NCI-H2196 treated with DMSO at 0.1 percent for 48 hours (cell line): Measurements from ENCODE around the gene EIF3K.

ENCODE experiments used
- DNase-seq: peaks from one replicate; lab custom pipeline; 2025; ENCODE audit not compliant: unreplicated experiment; lab: John Stamatoyannopoulos, UW

Gene EIF3K

DNA sequence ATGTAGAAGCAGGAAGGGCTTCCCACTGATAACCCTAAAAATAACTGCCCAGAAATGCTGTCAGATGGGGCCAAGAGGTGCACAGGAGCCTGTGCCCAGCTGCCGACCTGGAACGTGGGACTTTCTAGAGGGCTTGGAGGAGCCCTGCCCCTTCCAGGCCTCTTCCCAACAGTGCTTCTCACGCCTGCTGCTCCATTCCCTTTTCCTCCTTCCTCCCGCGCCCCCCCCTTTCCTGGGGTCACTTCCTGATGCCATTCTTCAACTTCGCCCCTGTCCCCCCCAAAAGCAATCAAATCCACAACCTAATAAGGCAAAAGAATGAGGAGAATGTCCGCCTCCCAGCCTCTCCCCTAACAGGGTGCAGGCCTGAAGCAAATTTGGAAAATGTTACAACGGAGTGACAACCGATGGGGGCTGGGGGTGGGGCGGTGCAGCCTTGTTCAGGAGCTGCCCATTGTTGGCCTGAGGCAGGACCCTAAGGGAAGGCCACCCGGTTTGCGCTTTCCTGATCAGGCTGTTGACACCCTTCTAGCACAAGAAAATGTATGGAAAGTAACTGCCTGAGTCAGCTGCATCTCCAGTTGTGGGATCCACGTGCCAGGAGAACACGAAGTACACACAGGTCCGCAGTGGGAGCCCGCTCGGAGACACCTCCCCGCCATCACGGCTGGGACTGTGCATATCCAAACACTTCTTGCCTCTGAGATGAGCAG is 47.1 kb downstream of the EIF3K start:
- no peak for DNase-seq

DNA sequence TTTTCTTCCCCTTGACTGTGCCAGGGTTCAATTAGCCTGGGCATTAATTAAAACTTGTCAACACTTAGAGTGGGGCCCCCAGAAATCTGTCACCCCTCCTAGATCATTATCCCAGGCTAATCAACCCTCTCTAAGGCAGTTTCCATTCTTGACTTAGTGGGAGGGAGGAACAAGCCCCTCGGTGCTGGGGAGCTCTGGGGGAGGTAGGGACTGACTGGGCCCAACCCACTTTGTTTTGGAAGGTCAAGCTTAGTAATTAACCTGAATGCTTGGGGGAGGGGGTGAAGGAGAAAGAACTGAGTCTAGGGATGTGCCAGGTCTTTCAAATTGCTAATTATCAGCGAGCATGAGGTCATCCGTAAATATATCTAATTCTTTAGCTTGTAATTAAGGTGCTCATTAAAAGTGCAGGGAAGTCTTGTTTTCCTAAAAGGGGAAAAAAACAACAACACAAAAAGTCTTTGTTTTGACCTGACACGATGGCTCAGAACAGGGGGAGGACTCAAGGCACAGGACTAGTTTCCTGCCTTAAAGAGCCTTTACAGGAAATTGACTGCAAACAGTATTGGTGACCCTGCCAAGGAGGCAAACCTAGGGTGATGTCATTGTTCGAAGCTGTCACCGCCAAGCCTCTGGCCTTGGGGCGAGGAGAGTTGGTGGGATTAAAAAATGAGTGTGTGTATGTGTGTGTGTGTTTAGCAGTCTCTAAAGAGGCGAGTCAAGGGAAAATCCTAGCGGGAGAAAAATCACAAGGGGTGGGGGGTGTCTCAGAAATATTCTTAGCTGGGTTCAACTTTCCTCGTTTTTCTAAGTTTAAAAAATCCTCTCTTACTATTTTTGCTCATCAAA is 47.9 kb downstream of the EIF3K start:
- no peak for DNase-seq

DNA sequence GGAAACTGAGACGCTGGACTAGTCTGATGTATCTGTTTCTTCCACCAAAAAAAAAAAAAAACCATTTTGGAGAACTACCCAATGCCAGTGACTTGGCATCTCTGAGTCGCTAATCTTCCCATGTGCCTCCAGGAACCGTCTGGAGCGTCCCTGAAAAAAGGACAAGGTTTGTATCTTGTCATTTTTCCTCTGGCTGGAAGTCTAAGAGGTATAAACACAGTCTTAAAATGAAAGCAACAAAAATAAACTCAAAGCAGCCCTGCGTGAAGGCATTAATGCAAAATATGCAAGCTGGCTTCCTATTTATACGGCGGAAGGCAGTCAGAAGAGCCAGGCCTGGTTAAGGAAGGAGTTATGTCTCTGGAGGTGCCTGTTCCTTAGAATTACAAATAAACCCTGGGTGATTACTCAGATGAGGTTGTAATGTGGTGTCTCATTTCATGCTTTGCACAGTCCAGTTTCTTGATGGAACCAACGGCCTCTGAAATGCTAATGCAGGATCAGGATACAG is 48.7 kb downstream of the EIF3K start:
- DNase-seq, result no peak

DNA sequence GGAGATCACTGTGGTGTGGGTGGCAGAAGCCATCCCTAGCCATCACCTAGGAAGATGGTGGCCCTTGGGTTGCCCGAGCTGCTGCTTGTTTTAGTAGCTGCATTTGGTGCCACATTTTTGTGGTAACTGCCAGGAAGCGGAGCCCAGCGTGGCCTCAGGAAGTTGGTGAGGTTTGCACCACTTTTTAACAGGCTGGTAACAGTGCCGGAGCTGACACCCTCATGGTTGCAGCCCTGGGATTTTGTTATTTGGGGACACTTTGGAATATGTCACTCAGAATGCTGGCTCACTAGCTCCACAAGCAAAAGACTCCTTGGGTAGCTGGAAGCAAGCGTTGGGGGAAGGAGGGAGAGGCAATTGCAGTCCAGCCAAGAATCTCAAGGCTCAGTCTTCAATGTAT is 50.6 kb downstream of the EIF3K start:
- no peak for DNase-seq

DNA sequence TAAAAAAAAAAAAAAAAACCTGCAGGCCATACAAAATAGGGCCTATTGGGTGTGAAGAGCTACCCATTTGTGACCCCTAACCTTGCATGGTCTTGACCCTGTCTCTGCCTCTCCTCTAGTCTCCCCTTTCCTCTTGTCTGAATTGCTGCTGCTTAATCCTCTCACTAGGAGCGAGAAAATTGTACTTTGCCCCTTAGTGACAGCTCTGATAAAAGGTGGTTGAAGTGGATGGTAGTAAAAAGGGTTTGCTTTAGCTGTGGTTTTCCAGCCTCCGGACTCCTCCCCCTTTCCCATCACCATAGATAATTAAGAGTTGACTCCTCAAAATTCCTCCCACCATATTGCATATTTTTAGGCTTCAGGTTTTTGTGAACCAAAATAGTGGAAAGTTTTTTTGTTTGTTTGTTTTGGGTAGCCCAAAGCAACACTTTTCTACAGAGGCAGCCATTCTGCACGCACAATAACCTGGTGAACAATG is 52.0 kb downstream of the EIF3K start:
- no peak for DNase-seq

DNA sequence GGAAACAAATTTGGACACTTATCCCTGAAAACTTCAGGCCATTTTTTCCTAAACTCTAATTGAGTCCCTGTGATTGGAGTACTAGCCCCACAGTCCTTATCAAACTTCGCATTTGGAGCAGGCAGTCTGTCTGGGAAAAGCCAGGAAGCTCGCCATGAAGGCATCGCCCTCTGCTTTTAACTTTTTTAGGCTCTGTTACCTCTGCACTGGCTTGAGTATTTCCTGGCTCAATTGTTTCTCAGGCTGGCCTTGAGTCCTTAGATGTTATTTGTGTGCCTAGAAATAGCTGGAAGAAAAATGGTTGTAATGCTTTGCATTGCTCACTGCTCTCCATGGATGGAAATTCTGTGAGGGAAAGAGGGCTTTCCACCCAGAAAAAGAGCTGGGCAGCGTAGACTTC is 52.7 kb downstream of the EIF3K start:
- no peak for DNase-seq

DNA sequence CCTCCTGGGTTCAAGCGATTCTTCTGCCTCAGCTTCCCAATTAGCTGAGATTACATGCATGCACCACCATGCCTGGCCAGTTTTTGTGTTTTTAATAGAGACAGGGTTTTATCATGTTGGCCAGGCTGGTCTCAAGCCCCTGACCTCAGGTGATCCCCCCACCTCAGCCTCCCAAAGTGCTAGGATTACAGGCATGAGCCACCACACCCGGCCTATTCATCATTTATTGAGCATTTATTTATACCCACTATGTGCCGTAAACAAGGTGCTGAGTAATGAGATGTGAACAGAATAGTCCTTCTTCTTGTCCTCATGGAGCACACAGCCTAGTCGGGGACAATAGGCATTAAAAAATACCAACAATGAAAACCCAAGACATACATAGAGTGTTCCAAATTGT is 54.0 kb downstream of the EIF3K start:
- DNase-seq, result no peak

DNA sequence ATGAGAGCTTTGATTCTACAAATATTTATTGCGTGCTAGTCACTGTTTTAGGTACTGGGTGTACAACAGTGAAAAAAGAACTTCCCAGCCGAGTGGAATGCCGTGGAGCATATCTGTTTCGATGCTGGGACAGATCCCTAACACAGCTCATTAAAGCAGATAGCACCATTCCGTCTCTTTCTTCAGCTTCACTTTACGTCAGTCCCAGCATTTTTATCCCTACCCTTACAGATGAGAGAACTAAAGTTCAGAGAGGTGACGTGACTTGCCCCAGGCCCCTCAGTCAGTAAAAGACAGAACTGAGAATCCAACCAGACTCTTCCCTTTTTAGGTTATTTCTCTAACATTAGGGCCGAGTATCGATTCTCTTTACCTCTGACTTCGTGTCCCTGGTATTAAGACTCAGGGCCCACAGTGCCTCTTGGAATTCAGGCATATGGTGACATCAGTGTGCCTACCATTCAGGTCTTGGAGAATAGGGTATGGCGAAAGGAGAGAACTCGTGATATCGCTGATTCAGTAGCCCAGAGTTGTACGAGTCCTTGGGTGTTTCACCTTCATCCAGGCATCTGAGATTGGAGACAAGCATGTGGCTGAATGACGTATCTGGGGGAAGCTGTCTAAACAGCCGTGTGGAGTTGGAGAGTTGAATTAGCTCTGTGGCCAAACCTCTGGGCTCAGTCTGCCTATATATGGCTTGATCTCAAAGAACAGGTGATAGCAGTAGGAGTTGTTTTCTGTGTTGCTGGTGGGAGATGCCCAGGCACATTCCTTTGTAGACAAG is 55.6 kb downstream of the EIF3K start:
- no peak for DNase-seq

DNA sequence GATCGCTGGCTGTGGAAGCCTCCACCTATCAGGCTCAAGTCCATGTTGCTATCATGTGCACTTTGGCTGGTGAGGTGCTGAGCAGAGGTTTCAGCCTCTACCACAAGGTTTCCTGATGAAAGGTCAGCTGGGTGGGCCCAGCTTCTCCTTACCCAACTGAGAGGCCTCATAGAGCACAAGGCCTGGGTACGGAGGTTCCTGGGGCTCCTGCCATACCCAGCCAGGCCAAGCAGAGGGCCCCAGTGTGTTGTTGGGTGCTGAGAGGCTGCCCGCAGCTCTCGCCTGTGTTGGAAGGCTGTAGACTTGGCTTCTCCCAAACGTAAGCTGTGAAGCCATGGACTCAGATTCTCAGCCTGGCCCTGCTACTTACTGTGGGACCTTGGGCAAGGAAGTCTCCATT is 56.6 kb downstream of the EIF3K start:
- DNase-seq, result no peak

DNA sequence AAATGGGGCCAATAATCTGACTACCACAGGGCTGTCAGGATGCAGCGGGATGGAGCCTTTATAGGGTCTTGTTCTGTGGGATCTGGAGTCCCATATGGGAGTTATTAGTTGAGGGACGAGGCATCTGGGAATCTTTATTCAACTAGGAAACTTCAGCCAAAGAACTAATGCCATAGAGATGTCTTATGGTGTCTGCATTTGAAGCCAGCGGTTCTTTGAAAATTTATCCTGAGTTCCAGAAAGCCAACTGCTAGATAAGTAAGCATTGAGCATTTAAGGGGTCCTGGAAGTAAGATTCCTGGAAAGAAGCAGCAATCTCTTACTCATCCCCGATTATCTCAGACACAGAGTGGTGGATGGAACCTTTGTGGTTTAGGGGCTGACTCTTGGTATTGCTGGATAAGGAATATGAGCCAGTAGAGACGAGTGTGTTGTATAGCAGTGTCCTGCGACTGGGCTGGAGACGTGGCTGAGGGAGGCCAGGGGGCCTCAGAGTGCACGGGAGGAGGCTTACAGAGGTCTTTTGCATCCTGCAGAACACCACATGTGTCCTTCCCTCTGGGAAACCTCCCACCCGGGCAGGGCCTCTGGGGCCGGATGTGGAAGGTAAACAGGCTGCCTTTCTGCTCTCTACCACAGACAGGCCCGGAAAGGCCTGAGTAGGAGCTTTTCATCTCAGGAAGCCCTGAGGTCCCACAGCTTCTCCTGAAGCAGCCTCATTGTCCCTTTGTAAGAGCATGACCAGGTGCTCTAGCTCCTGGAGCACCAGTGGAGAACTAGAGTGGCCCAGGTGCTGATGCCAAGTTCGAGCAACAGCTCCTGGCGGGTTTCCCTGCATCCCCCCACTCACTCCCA is 57.3 kb downstream of the EIF3K start:
- no peak for DNase-seq

DNA sequence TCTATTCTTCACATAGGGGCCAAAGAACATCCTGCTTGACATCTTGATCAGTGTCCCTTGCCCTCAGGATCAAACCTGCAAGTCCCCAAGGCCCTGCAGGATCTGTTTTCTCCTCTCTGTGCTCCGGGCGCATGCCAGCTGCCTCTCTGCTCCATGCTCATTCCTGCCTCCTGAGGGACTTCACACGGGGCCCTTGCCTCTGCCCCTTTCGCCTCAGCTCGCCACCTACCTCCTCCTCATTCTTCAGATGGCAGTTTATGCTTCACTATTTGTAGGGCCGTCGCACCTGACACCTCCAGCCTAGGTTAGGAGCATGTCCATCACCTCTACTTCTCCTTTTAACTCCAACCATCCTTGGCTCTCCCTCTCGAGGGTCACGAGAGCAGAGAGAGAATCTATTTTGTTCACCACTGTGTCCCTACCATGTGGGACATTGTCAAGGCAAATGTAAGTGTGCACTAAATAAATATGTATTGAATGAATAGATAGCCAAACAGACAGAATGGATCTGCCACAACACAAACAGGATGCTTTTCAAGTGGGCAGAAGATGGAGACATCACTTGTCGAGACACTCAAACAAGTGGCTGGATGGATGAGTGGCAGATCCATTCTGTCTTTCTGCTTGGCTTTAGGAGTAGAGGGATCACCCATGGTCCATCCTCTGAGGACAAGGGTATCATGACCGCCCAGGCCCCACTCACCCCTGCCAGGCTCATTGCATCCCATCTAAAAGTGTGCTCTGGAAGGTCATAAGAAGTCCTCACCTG is 58.1 kb downstream of the EIF3K start:
- DNase-seq, result no peak

DNA sequence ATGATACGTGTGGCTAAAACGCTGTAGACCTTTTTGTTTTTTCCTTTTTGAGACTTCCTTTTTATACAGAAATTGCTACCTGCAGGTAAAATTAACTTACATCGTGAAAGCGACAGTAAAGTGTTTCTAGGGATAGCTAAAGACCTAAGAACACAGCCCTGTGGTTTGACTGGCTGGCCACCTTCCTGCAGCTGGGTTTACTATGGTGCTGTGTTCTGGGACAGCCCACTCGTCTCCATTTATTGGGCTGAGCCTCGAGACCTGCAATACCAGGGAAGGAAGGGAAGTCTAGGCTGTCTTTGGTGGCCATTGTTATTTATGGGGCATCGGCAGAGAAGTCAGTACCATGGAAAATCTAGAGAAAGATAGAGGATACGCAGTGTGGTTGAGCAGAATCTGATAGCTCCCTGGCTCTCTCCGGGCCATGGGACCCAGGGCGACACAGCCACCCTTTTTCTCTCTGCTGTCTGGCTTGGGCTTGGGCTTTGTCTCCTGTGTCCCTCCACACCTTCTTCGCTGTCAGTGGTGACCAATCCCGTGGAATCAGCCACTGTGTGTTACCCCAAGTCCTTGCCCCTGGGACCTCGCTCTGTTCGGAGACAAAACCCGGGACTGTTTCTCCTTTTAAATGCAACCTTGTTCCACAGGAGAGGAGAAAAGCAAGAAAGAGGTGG is 59.4 kb downstream of the EIF3K start:
- DNase-seq, result no peak

DNA sequence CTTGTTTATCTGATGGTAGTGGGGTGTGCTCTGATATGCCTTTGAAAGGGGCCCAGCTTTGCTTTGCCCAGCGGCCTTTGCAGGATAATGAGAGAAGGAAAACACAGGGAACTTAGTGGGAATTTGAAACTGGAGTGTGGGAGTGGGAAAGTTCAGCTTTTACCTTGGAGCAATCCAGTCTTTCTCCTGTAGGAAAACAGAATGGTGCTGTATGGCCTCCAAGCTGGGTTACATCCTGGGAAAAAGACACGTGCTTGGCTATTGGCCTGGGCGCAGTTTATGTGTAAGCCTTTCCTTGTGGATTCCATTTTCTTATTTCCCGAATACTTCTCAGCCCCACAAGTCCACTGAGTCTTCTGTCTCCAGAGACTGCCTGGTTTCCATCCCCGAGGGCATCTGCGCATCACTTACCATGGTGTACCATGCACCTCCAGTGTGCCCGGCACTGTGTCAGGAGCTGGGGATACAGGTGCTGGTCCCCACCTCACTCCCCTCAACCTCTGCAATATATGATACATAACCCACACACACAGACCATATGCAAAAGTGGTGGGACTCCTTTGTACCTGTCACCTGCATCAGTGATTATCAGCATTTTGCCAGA is 60.0 kb downstream of the EIF3K start:
- DNase-seq, result no peak

DNA sequence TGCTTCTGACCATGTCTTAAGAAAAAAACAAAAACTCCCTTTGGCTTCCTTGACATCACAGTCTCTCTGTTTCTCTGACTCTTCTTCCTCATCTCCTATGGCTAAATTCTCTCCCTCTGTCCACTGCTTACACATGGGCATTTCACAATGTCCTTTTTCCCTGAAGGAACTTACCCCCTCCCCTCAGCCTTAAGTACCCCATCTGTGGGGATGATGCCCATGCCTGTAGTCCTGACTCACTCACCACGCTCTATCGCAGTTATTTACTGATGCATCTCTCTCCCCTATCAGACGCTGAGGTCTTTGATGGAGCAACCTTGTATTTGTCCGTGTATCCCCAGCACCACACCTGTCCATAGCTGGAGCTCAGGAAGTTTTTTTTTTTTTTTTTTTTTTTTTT is 60.9 kb downstream of the EIF3K start:
- DNase-seq, result no peak

DNA sequence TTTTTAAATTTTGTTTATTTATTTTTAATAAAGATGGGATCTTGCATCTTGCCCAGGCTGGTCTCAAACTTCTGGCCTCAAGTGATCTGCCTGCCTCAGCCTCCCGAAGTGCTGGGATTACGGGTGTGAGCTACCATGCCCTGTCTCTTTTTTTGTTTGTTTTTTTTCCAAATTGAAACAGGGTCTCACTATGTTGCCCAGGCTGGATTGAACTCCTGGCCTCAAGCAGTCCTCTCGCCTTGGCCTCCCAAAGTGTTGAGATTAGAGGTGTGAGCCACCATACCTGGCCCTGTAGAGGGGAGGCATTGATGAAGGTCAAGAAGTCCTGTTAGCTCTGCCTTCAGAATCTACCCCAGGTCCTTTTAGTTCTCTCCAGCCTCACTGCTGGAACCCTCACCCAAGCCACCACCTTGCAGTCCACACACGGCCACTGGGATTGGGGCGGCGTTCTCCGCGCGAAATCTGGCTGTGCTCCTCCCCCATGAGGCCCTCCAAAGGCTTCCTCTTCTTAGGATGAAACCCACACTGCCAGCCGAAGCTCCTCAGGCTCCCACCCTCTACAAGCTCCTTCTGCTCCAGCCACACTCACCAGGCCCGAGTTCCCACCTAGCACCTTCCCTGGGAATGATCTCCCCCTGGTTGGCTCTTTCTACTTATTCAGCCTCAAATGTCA is 63.3 kb downstream of the EIF3K start:
- no peak for DNase-seq

DNA sequence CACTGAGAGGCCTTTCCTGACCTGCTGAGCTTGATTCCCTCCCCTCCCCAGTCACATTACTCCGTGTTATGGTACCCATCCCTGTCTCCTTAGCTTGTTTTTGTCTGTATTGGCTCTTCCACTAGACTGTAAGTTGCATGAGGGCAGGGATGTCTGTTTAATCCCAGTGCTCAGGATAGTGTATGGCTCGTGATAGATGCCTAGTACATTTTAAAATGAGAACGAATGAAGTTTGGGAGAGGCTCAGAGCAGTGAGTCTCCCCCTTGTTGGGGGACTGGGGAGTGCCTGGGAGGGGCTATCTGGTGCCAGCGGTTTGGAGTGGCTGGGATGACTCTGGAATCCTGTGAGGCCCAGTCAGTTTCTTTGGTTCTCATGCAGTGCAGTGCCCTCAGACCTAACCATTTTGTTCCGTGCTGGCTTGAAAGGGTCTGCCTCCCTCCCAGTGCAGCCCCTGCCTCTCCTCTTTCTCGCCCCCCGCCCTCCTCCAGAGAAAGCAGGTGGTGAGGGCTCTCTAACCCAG is 63.9 kb downstream of the EIF3K start:
- no peak for DNase-seq

DNA sequence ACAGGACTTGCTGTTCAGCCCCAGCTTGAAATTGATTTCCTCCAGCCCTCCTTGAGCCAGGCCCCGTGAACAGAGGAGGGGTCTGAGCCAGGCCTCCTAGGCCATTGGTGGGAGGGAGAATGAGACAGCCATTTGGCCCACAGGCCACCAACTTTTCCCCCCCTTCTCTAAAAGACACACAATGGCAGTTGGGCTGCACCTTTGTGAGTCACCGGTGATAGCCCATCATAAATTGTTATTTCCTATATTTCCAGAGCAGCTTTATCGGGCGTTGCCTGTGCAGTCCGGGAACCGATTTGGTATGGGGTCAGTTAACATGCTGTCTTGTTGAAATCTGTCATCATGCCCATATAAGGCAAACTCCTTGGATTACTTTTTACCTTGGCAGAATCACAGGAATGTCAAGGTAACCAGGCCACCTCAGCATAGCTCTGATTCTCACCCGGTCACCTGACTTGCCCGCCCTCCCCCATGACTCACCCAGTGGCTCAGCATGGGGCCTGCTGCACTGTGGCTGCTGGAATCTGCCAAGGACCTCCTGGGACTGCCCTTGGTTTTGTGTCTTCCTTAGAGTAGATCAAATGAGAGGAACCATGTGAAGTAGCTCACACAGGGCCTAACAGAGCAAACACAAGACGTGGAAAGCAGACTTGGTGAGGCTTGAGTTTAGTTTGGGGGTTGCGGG is 64.5 kb downstream of the EIF3K start:
- peak; percentile 92 for DNase-seq
